Liver (tissue), 9 donors: ENCODE results near the gene NTM. TPM values are rescaled to one million over a fixed set of nuclear protein-coding genes. Genes with fewer than 3 reads are reported as not detected.

ENCODE experiments used
- DNase-seq: peaks from one replicate; pipeline ENCODE4 v3.0.0-alpha.2; 2017; ENCODE audit warnings: low spot score
- H3K27ac ChIP-seq, 2 donors: one replicate each; pipeline ENCODE4 v1.7.0; 2013; ENCODE audit warnings: inconsistent platforms in 2 of 2, low read length in 2 of 2, control low read depth in 1 of 2, low read depth in 1 of 2, mild to moderate bottlenecking in 1 of 2
- H3K27me3 ChIP-seq, 4 donors: one replicate each; pipeline versions ENCODE4 v1.6.1 to v1.7.0; 2013; ENCODE audit warnings: low read length in 3 of 4, inconsistent platforms in 1 of 4, mild to moderate bottlenecking in 1 of 4, moderate library complexity in 1 of 4; ENCODE audit not compliant: control insufficient read depth in 4 of 4, insufficient read depth in 4 of 4
- H3K36me3 ChIP-seq, 4 donors: one replicate each; pipeline versions ENCODE4 v1.6.1 to v1.7.0; 2013; ENCODE audit warnings: low read length in 3 of 4, mild to moderate bottlenecking in 3 of 4, low read depth in 1 of 4, moderate library complexity in 1 of 4; ENCODE audit not compliant: control insufficient read depth in 4 of 4, insufficient read depth in 3 of 4
- H3K4me1 ChIP-seq, 4 donors: one replicate each; pipeline versions ENCODE4 v1.6.1 to v1.7.0; 2013; ENCODE audit warnings: low read length in 3 of 4, mild to moderate bottlenecking in 3 of 4, moderate library complexity in 1 of 4; ENCODE audit not compliant: control insufficient read depth in 4 of 4, insufficient read depth in 4 of 4
- H3K4me3 ChIP-seq, 3 donors: one replicate each; pipeline versions ENCODE4 v1.6.1 to v1.7.0; 2013; ENCODE audit warnings: low read length in 3 of 3, control low read depth in 1 of 3, low read depth in 1 of 3, mild to moderate bottlenecking in 1 of 3
- H3K9ac ChIP-seq, 2 donors: one replicate each; pipeline ENCODE4 v1.7.0; 2013; ENCODE audit warnings: low read length in 2 of 2, mild to moderate bottlenecking in 2 of 2, moderate library complexity in 2 of 2, control low read depth in 1 of 2, low read depth in 1 of 2
- H3K9me3 ChIP-seq, 4 donors: one replicate each; pipeline versions ENCODE4 v1.6.1 to v1.7.0; 2013; ENCODE audit warnings: low read length in 3 of 4; ENCODE audit not compliant: control insufficient read depth in 4 of 4
- ATF3 ChIP-seq: IDR thresholded peaks from 2 replicates; pipeline ENCODE4 v1.6.1; 2016; ENCODE audit warnings: antibody characterized with exemption
- CTCF ChIP-seq: fragments of 150-350 bp; IDR thresholded peaks from 2 replicates; pipeline ENCODE4 v1.5.1; 2017; ENCODE audit warnings: improper control_type of control experiment, low read depth, low read length; ENCODE audit not compliant: missing input control
- EGR1 ChIP-seq, 2 donors: IDR thresholded peaks; 2 replicates each; pipeline ENCODE4 v1.6.1; 2016 to 2018; ENCODE audit warnings: antibody characterized with exemption in 2 of 2, low read depth in 2 of 2
- FOXA2 ChIP-seq: IDR thresholded peaks from 2 replicates; pipeline ENCODE4 v1.6.1; 2016; ENCODE audit warnings: antibody characterized with exemption
- HNF4A ChIP-seq, 2 donors: conservative IDR thresholded peaks; 2 replicates each; pipeline ENCODE4 v1.6.1; 2016; ENCODE audit warnings: antibody characterized with exemption in 2 of 2, mild to moderate bottlenecking in 2 of 2
- HNF4G ChIP-seq: IDR thresholded peaks from 2 replicates; pipeline ENCODE4 v1.6.1; 2016; ENCODE audit warnings: antibody characterized with exemption
- JUND ChIP-seq, 2 donors: IDR thresholded peaks; 2 replicates each; pipeline ENCODE4 v1.6.1; 2016; ENCODE audit warnings: antibody characterized with exemption in 2 of 2
- MAX ChIP-seq: IDR thresholded peaks from 2 replicates; pipeline ENCODE4 v1.6.1; 2016; ENCODE audit warnings: antibody characterized with exemption
- NR2F2 ChIP-seq: IDR thresholded peaks from 2 replicates; pipeline ENCODE4 v1.6.1; 2016; ENCODE audit warnings: antibody characterized with exemption
- RAD21 ChIP-seq, 2 donors: IDR thresholded peaks; 2 replicates each; pipeline ENCODE4 v1.6.1; 2016; ENCODE audit warnings: antibody characterized with exemption in 2 of 2, mild to moderate bottlenecking in 2 of 2
- TAF1 ChIP-seq: conservative IDR thresholded peaks from 2 replicates; pipeline ENCODE4 v1.6.1; 2016; ENCODE audit warnings: antibody characterized with exemption, mild to moderate bottlenecking
- YY1 ChIP-seq: IDR thresholded peaks from 2 replicates; pipeline ENCODE4 v1.6.1; 2016; ENCODE audit warnings: antibody characterized with exemption, mild to moderate bottlenecking
- ZBTB33 ChIP-seq: IDR thresholded peaks from 2 replicates; pipeline ENCODE4 v1.6.1; 2016; ENCODE audit warnings: antibody characterized with exemption
- WGBS: extraction: QIAGEN DNeasy Blood & Tissue Kit; methylation state at CpG from one replicate; pipeline ENCODE4 v1.1.7; 2013; 5-methylcytosine and 5-hydroxymethylcytosine counted together
- polyA plus RNA-seq, 2 donors: library from polyadenylated mRNA; stranded (reverse) in 1 of 2; unstranded in 1 of 2; fragments of 200-250 nt in 1 of 2; fragments of >200 nt in 1 of 2; fragmentation: Nextera tagmentation in 1 of 2; extraction: Ambion mirVana in 1 of 2; gene quantifications; one replicate each; pipeline versions ENCODE4 v1.2.1 to v1.2.3, GENCODE V29; 2013 to 2015
- total RNA-seq, 2 donors: library from RNA; depleted of rRNA; stranded (reverse); fragments of >200 nt; gene quantifications; one replicate each; pipeline ENCODE4 v1.2.3, GENCODE V29; 2014
- donor health status: healthy.
- donor health status: healthy.
- donor health status: healthy.
- donor health status: healthy.
- donor health status: healthy.

NTM gene
- total and polyA plus RNA-seq, 4 donors = 0.08 to 1.1 (median 0.08) TPM; not detected in 1

- TF ChIP-seq HNF4G = no peak
These were observed 5.0 kb upstream of the NTM start (continued) for GRCh38 chr11:131365329-131365930.

- TF ChIP-seq EGR1 (IDR thresholded peaks at IDR 0.05; ENCODE audit: low read depth in 2 of 2) (no peak), ATF3 (no peak), HNF4G (no peak), NR2F2 (no peak), HNF4A (conservative IDR thresholded peaks at IDR 0.05) (no peak), FOXA2 (no peak), YY1 (no peak), MAX (no peak), JUND (IDR thresholded peaks at IDR 0.05) (no peak), ZBTB33 (no peak), CTCF (no peak), RAD21 (IDR thresholded peaks at IDR 0.05) (no peak), TAF1 (no peak)
- H3K27me3 ChIP-seq = peaks cover 0 to 18% (median 6%) of the 10 kb centered on the region in 4 donors
- H3K4me1 ChIP-seq = peaks cover 0 to 10% (median 7%) of the 10 kb centered on the region in 4 donors
- H3K9ac ChIP-seq = no peak overlapping the region
- no peaks in the 10 kb centered on the region for H3K9me3 ChIP-seq
- H3K27ac ChIP-seq = no peak overlapping the region
- H3K4me3 ChIP-seq = no peak overlapping the region
- 11% methylated on average over 26 of the region's 26 CpGs for WGBS
- DNase-seq = no peak
- H3K36me3 ChIP-seq = no peaks in the 10 kb centered on the region
These were observed 731 bp downstream of the NTM start for GRCh38 chr11:131370901-131371790.

GRCh38 chr11:131371791-131372104, 1.3 kb downstream of the NTM start:
- H3K4me3 ChIP-seq = no peak overlapping the region
- peaks cover 0 to 10% (median 7%) of the 10 kb centered on the region in 4 donors for H3K4me1 ChIP-seq
- WGBS = 21% methylated on average over 7 of the region's 7 CpGs
- no peaks in the 10 kb centered on the region for H3K9me3 ChIP-seq
- no peak overlapping the region for H3K9ac ChIP-seq
- DNase-seq = no peak
- no peaks in the 10 kb centered on the region for H3K36me3 ChIP-seq
- TF ChIP-seq JUND (IDR thresholded peaks at IDR 0.05) = no peak
- H3K27ac ChIP-seq = no peak overlapping the region
- H3K27me3 ChIP-seq = peaks cover 0 to 18% (median 6%) of the 10 kb centered on the region in 4 donors
